HepG2 (cell line): ENCODE results near the gene DCLK1.

Source experiments
- HNF4G ChIP-seq, 2 experiments: sonication (generic) in 1 of 2; formaldehyde crosslinking in 1 of 2; IDR thresholded peaks; 2 replicates each; pipeline versions ENCODE4 v1.4.0 to v1.6.1; 2011 to 2020; ENCODE audit warnings: borderline replicate concordance in 2 of 2, low read depth in 2 of 2, mild to moderate bottlenecking in 2 of 2, low read length in 1 of 2, missing genetic modification reagents in 1 of 2, moderate library complexity in 1 of 2
- JUND ChIP-seq: sonication (generic); formaldehyde crosslinking; IDR thresholded peaks from 2 replicates; pipeline ENCODE4 v1.8.0; 2022; ENCODE audit warnings: mild to moderate bottlenecking, missing genetic modification reagents
- NFYB ChIP-seq: sonication (generic); formaldehyde crosslinking; IDR thresholded peaks from 2 replicates; pipeline ENCODE4 v1.4.0; 2020; ENCODE audit warnings: missing genetic modification reagents
- POLR2A ChIP-seq, 2 experiments: IDR thresholded peaks; 2 replicates each; pipeline ENCODE4 v1.6.1; 2011; ENCODE audit warnings: low read depth in 2 of 2, low read length in 2 of 2, mild to moderate bottlenecking in 1 of 2, moderate library complexity in 1 of 2; ENCODE audit not compliant: insufficient read depth in 1 of 2
- ZNF143 ChIP-seq: sonication (generic); formaldehyde crosslinking; IDR thresholded peaks from 2 replicates; pipeline ENCODE4 v1.4.0; 2020; ENCODE audit warnings: missing genetic modification reagents
- ZSCAN25 ChIP-seq: sonication (generic); formaldehyde crosslinking; IDR thresholded peaks from 2 replicates; pipeline ENCODE4 v1.8.0; 2022; ENCODE audit warnings: mild to moderate bottlenecking, missing genetic modification reagents

- TF ChIP-seq ZNF143 (no peak), ZSCAN25 (CRISPR knock-in tag) (no peak), NFYB (no peak), POLR2A (IDR thresholded peaks at IDR 0.05; ENCODE audit: insufficient read depth in 1 of 2, low read depth in 2 of 2, low read length in 2 of 2) (no peak), HNF4G (IDR thresholded peaks at IDR 0.05; ENCODE audit: borderline replicate concordance, low read depth, low read length) (no peak), HNF4G (CRISPR knock-in tag; IDR thresholded peaks at IDR 0.05; ENCODE audit: borderline replicate concordance, low read depth) (no peak), JUND (CRISPR knock-in tag) (no peak)
Measured at GRCh38 chr13:35796623-35797022, 334.6 kb downstream of the DCLK1 start.
